Vagina (tissue), 2 donors: ENCODE results near the gene F2.

Experiments used
- CTCF ChIP-seq, 3 experiments: fragments of 450-650 bp in 2 of 3; fragments of 200-600 bp in 1 of 3; sonication (generic) in 1 of 3; IDR thresholded peaks; one replicate each; pipeline ENCODE4 v1.5.1; 2017 to 2019; ENCODE audit warnings: antibody characterized with exemption in 3 of 3, mild to moderate bottlenecking in 2 of 3, moderate library complexity in 2 of 3
- POLR2A ChIP-seq, 2 donors: fragments of 450-650 bp; IDR thresholded peaks; one replicate each; pipeline ENCODE4 v1.6.1; 2017; ENCODE audit warnings: antibody characterized with exemption in 2 of 2, mild to moderate bottlenecking in 2 of 2, moderate library complexity in 2 of 2

GRCh38 chr11:46760429-46761128 lies 41.6 kb downstream of the F2 start:
- no peak for TF ChIP-seq POLR2A (IDR thresholded peaks at IDR 0.05)
- TF ChIP-seq CTCF (IDR thresholded peaks at IDR 0.05): no peak
